GM19372 (cell line): ENCODE data around the gene XIRP1.
"Not testable (repeated sequence)": the region's sequence is repeated elsewhere in the genome, so short reads cannot be mapped to it uniquely, and the experiment has no call there.

ENCODE experiments used
- ATAC-seq: cut with Tn5 transposase; IDR thresholded peaks from one replicate; pipeline ENCODE4 v1.9.1; 2021; ENCODE audit warnings: mild to moderate bottlenecking, low read depth, moderate library complexity; ENCODE audit not compliant: unreplicated experiment

Gene XIRP1

GRCh38 chr3:39192490-39193092, at the start of gene XIRP1:
Gene XIRP1 (minus strand): TSS chr3:39192595. CDS start chr3:39189445, 3,150 bp downstream.
- ATAC-seq, result no peak

- no peak for ATAC-seq
Observed at GRCh38 chr3:39241561-39241960, 49.2 kb upstream of the XIRP1 start.

- ATAC-seq, result no peak
Observed at GRCh38 chr3:39237027-39237426, 44.6 kb upstream of the XIRP1 start.

GRCh38 chr3:39234651-39235050, 42.3 kb upstream of the XIRP1 start:
- no peak for ATAC-seq

GRCh38 chr3:39232859-39233258, 40.5 kb upstream of the XIRP1 start:
- no peak for ATAC-seq

GRCh38 chr3:39230453-39230852, 38.1 kb upstream of the XIRP1 start:
- no peak for ATAC-seq

GRCh38 chr3:39228496-39228895, 36.1 kb upstream of the XIRP1 start:
- no peak for ATAC-seq

- ATAC-seq, result not testable (repeated sequence)
Observed at GRCh38 chr3:39227596-39227995, 35.2 kb upstream of the XIRP1 start.

GRCh38 chr3:39226106-39226741, 33.8 kb upstream of the XIRP1 start:
- no peak for ATAC-seq

GRCh38 chr3:39224288-39224687, 31.9 kb upstream of the XIRP1 start:
- ATAC-seq, result no peak

GRCh38 chr3:39222939-39223338, 30.5 kb upstream of the XIRP1 start:
- no peak for ATAC-seq

- ATAC-seq, result no peak
Observed at GRCh38 chr3:39222462-39222861, 30.1 kb upstream of the XIRP1 start.

- ATAC-seq, result no peak
Observed at GRCh38 chr3:39221141-39221530, 28.7 kb upstream of the XIRP1 start.

- no peak for ATAC-seq
Observed at GRCh38 chr3:39220407-39221140, 28.2 kb upstream of the XIRP1 start.

GRCh38 chr3:39219702-39220101, 27.3 kb upstream of the XIRP1 start:
- ATAC-seq, result no peak

GRCh38 chr3:39216176-39216790, 23.9 kb upstream of the XIRP1 start:
- ATAC-seq, result peak; percentile 99

- ATAC-seq, result no peak
Observed at GRCh38 chr3:39213613-39214012, 21.2 kb upstream of the XIRP1 start.

GRCh38 chr3:39212665-39213064, 20.3 kb upstream of the XIRP1 start:
- no peak for ATAC-seq

- ATAC-seq, result no peak
Observed at GRCh38 chr3:39211332-39212130, 19.1 kb upstream of the XIRP1 start.

- ATAC-seq, result no peak
Observed at GRCh38 chr3:39210078-39210477, 17.7 kb upstream of the XIRP1 start.
